Kasumi-1 (cell line): ENCODE measurements around the gene STK32B.

Source experiments
- DNase-seq, 2 experiments: peaks; one replicate each; lab custom pipeline; 2025; lab: John Stamatoyannopoulos, UW

Gene STK32B

DNA sequence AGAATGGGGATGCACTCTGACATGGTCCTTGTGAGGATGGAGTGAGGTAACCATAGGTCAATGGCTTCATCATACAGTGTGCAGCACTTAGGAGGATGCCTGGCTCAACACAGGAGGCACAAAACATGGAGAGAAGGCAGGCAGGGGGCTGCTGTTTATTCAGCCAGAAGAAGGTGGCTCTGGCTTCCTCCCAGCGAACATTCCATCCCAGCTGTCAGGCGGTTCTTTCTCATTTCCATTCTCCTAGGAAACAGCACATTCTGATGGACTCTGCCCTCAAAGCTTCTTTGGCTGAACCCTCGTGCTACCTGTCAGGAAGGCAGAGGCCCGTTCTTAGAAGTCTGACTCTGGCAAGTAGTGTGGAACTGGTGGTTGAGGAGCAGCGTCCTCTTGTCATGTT is 18.6 kb downstream of the STK32B start:
- no peak for DNase-seq

DNA sequence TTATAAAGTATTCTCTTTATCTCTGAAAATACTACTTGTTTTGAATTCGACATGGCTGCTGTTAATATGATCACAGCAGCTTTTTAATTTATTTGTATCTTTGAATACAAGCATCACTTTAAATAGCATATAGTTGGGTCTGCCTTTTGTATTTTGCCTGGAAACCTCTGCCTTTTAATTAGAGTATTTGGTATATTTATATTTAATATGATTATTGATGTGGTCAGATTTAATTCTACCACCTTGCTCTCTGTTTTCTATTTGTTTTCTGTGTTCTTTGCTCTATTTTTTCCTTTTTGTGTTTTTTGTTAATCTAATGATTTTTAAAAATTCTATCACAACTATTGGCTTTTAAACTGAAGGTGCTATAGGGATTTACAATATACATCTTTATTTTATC is 21.7 kb downstream of the STK32B start:
- DNase-seq = no peak

- DNase-seq = no peak
Observed at GRCh38 chr4:5078009-5078408, 26.7 kb downstream of the STK32B start.

DNA sequence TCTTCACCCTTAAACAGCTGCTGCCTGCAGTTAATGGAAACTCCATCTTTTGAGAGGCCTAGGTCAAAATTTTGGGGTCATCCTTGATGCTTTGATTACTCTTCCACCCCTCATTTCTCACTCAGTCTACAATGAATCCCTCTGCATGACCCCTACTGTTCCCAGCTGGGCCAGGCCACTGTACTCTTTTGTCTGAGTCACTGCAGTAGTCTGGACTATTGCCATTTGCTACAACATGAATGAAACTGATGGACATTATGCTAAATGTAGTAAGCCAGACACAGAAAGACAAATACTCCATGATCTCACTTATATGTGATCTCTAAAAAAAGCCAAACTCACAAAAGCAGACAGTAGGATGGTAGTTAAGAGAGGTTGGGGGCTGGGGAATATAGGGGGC is 28.3 kb downstream of the STK32B start:
- DNase-seq = no peak

GRCh38 chr4:5081441-5081999 is 30.2 kb downstream of the STK32B start:
- no peak for DNase-seq

DNA sequence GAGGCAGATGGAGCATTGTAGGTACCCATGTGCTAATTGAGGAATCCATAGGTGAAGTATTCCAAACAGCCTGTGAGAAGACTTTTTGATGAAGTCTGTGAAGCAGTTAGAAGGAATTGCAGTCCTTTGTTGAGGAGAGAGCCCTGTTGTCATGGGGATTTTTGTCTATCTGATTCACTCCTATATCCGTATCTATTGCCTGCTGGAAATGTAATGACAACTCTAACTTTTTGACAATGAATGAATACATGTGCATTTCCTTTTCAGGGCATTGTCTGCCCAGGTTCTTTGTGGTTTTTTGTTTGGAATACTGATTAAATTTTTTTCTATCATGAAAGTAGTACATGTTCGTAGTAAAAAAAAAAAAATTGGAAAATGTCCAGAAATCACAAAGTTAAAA is 31.1 kb downstream of the STK32B start:
- no peak for DNase-seq

GRCh38 chr4:5084911-5085475 is 33.7 kb downstream of the STK32B start:
- DNase-seq = no peak

DNA sequence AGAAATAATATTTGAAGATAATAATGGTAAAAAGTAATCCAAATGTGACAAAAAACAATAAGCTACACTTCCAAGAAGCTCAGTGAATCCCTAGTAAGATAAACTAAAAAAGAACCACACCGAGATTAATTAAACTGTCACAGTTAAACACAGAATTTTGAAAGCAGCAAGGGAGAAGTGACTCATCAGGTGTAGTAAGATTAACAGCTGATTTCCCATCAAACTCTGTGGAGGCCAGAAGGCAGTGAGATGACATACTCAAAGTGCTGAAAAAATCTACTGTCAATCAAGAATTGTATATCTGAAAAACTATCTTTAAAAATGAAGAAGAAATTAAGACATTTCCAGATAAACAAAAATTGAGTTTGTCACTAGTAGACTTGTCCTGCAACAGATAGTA is 35.3 kb downstream of the STK32B start:
- DNase-seq = no peak

DNA sequence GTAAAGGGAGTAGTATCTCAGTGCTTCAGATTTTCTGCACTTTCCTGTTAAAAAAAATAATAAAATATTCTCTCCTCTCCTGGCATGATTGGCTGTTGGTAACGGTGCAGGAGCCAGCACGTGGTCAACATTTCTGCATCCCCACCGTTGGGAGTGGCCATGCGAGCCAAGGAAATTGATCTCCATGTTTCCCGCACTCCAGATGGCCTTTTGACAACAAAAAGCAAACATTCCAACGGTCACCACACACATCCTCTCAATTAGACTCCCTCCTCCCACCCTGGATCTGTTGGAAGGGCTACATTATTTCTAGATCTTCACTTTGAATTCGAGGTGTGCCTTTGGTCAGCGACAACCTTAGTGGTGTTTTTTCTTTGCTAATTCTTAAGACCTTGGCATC is 45.0 kb downstream of the STK32B start:
- no peak for DNase-seq

DNA sequence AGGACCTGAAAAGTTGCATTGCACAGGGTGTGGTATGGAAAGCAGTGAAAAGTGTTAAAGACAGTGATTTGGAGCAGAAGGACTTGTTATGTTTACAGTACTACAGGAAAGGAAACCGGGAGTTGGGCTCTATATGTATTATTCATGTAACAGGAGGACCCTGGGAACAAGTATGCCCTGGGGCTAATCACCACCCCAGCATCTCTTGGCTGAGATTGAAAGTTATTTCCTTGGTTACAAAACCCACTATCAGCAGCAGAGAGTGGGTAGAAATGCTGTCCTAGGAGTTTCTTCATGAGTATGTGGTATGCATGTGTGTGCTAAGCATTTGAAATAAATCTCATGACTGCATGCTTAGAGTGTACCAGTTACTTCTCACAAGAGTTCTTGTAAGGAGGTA is 46.9 kb downstream of the STK32B start:
- DNase-seq = no peak

DNA sequence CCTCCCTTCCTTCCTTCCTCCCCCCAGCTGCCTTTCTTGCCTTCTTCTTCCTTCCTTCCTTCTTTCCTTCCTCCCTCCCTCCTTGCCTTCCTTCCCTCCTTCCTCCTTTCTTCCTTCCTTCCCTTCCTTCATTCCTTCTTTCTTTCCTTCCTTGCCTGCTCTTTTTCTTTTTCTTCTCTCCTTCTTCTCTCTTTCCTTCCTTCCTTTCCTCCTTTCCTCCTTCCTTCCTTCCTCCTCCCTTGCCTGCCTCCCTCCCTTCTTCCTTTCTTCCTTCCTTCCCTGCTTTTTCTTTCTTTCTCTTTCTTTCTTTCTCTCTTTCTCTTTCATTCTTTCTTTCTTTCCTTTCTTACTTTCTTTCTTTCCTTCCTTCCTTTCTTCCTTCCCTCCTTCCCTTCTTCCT is 49.1 kb downstream of the STK32B start:
- DNase-seq = no peak

GRCh38 chr4:5100986-5101385 is 49.7 kb downstream of the STK32B start:
- DNase-seq = no peak

GRCh38 chr4:5101571-5101970 is 50.3 kb downstream of the STK32B start:
- DNase-seq = no peak

GRCh38 chr4:5110901-5111300 is 59.6 kb downstream of the STK32B start:
- DNase-seq = no peak

GRCh38 chr4:5112333-5113095 is 61.2 kb downstream of the STK32B start:
- DNase-seq = no peak

DNA sequence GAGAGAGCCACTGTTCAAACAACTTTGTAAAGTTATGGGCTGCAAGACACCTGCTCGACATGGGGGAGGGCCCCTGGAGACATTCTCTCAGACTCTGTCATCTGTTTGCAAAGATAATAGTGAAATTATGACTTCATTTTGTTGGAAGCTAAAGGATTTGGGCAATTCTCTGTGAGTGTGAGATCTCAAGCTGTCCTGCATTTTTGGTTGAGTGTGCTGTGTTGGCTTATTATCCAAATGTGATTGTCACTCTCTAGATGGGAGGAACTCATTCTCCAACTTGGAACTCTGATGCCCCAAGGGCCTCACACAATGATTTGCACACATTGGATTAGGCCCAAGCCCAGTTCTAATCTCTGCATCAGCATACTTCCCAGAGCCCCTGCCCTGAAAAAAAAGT is 63.7 kb downstream of the STK32B start:
- no peak for DNase-seq

- DNase-seq = no peak
Observed at GRCh38 chr4:5118091-5118786, 67.0 kb downstream of the STK32B start.

GRCh38 chr4:5118994-5119835 is 67.9 kb downstream of the STK32B start:
- no peak for DNase-seq

GRCh38 chr4:5120067-5120466 is 68.8 kb downstream of the STK32B start:
- DNase-seq = no peak

GRCh38 chr4:5120468-5120867 is 69.2 kb downstream of the STK32B start:
- DNase-seq = no peak

GRCh38 chr4:5122114-5122513 is 70.8 kb downstream of the STK32B start:
- DNase-seq = no peak

DNA sequence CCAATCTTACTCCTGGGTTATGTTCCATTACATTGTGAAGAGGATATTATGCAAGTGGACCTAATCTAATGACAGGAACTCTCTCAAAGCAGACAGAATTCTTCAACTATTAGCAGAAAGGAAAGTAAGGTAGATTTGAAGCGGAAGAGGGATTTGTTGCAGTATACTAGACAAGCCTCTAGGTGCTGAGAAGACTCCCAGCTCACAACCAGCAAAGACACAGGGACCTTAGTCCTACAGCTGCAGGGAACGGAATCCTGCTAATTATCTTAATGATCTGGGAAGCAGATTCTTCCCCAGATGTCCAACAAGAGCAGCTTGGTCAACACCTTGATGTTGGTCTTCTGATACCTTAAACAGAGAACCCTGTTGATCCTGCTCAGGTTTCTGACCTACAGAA is 73.6 kb downstream of the STK32B start:
- DNase-seq = no peak
